ENCODE measurements around the gene GTPBP4. TPM values are rescaled to one million over a fixed set of nuclear protein-coding genes. Genes with fewer than 3 reads are reported as not detected.

The GTPBP4 gene
- total and polyA plus RNA-seq, 9 of the 15 experiments (the other 6 are each of a cell fraction or from before 2014, with no cell fraction given) = 79.0 to 155 (median 128) TPM

DNA sequence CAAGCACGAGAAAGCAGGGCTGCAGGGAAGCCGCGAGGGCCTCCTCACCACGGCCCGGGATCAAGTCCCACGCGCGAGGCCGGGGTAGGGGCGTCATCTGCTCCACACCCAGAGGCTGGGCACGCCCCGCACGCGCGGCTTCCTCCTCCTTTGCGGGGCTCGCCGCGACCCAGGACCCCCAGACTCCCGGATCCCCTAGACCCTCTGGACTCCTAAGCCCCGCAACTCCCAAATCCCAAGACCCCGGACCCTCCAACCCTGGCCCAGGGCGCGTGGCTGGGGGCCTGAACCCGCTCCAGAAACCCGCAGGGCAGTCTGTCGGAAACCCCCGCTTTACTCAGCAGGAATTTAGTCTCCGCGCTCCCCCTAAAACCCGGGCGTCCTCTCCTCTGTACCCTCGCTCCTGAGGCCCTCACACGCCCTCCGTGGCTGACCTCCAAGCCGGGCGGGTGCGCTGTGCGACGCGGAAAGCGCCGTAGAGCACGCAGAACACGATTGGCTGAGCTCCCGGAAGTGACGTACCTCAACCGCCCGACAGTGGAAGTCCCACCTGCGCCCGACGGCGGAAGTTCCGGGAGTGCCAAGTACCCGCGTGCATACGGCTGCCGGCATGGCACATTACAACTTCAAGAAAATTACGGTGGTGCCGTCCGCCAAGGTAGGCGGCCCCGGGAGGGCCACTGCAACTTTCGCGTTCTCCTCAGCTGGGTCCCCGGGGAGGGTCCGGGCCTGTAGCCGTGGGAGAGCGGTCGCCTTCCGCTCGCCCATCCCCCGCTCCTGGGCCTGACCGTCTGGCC lies at the start of gene GTPBP4 (continued):
- TF ChIP-seq NR2C1 (IDR thresholded peaks at IDR 0.05) = peak; percentile 52; the same call in 1 of the 2 replicates
- peak; percentile 55; the same call in 1 of the 2 replicates for TF ChIP-seq NR2C1 (tag; IDR thresholded peaks at IDR 0.05)
- no peak for TF ChIP-seq RAD51 (IDR thresholded peaks at IDR 0.05; ENCODE audit: borderline replicate concordance, low read depth)
- no peak for TF ChIP-seq WHSC1 (IDR thresholded peaks at IDR 0.05; ENCODE audit: low read length)
- no peak for TF ChIP-seq ELF4 (CRISPR knock-in tag; IDR thresholded peaks at IDR 0.05)
- no peak for TF ChIP-seq POU5F1 (IDR thresholded peaks at IDR 0.05; ENCODE audit: borderline replicate concordance, low read depth, low read length, partially characterized antibody)
- TF ChIP-seq, protein P1, sequence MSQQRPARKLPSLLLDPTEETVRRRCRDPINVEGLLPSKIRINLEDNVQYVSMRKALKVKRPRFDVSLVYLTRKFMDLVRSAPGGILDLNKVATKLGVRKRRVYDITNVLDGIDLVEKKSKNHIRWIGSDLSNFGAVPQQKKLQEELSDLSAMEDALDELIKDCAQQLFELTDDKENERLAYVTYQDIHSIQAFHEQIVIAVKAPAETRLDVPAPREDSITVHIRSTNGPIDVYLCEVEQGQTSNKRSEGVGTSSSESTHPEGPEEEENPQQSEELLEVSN (IDR thresholded peaks at IDR 0.05; ENCODE audit: borderline replicate concordance in 1 of 2, extremely low read depth in 1 of 2, insufficient read depth in 1 of 2, insufficient read length in 1 of 2, low read depth in 1 of 2, low read length in 1 of 2, poor library complexity in 1 of 2, severe bottlenecking in 1 of 2) = peak; percentile 59 to 72
- TF ChIP-seq ZNF507 (tag; conservative IDR thresholded peaks at IDR 0.05) = no peak
- TF ChIP-seq HMBOX1 (IDR thresholded peaks at IDR 0.05) = no peak
- peak; percentile 86 for TF ChIP-seq ESRRA (IDR thresholded peaks at IDR 0.05; ENCODE audit: borderline replicate concordance, low read depth)
- no peak for TF ChIP-seq BRF1 (IDR thresholded peaks at IDR 0.05; ENCODE audit: borderline replicate concordance, extremely low read depth, insufficient read length)
- no peak for TF ChIP-seq MCM5 (IDR thresholded peaks at IDR 0.05; ENCODE audit: low read depth)
- TF ChIP-seq NCOA1 (IDR thresholded peaks at IDR 0.05; ENCODE audit: low read depth) = peak; percentile 57; the same call in 1 of the 2 replicates
- no peak for TF ChIP-seq MED1 (CRISPR knock-in tag; IDR thresholded peaks at IDR 0.05; ENCODE audit: borderline replicate concordance)
- no peak for TF ChIP-seq ZNF239 (CRISPR knock-in tag; IDR thresholded peaks at IDR 0.05)
- no peak for TF ChIP-seq FOSL1 (tag; conservative IDR thresholded peaks at IDR 0.05)
- TF ChIP-seq PTRF (tag; IDR thresholded peaks at IDR 0.05) = no peak
- TF ChIP-seq GABPB2 (CRISPR knock-in tag; conservative IDR thresholded peaks at IDR 0.05) = no peak
- TF ChIP-seq MAFF (IDR thresholded peaks at IDR 0.05; ENCODE audit: low read length) = no peak
- no peak for TF ChIP-seq HSF4 (CRISPR knock-in tag; IDR thresholded peaks at IDR 0.05; ENCODE audit: borderline replicate concordance)
- TF ChIP-seq, protein P2, sequence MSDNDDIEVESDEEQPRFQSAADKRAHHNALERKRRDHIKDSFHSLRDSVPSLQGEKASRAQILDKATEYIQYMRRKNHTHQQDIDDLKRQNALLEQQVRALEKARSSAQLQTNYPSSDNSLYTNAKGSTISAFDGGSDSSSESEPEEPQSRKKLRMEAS (CRISPR knock-in tag; IDR thresholded peaks at IDR 0.05) = peak; percentile 91
- TF ChIP-seq E2F1 (CRISPR knock-in tag; IDR thresholded peaks at IDR 0.05) = peak; percentile 27; the same call in 1 of the 2 replicates
- TF ChIP-seq ATF1 (CRISPR knock-in tag; IDR thresholded peaks at IDR 0.05) = 0 out of 2 replicates have a peak, but pooled peaks have one; percentile 36
- TF ChIP-seq ATF1 (tag; IDR thresholded peaks at IDR 0.05) = peak; percentile 96
- TF ChIP-seq SMARCA4 (IDR thresholded peaks at IDR 0.05) = no peak

All from K562 (cell line).